HEK293T (cell line): ENCODE data around the gene TXNRD1.

Source experiments
- ARNT ChIP-seq: fragments of 450-650 bp; IDR thresholded peaks from 2 replicates; pipeline ENCODE4 v1.6.1; 2017; ENCODE audit warnings: mild to moderate bottlenecking
- BHLHE40 ChIP-seq: fragments of 450-650 bp; IDR thresholded peaks from 2 replicates; pipeline ENCODE4 v1.6.1; 2016; ENCODE audit warnings: mild to moderate bottlenecking, moderate library complexity, borderline replicate concordance
- FOXA1 ChIP-seq: fragments of 450-650 bp; IDR thresholded peaks from 2 replicates; pipeline ENCODE4 v1.6.1; 2016; ENCODE audit warnings: mild to moderate bottlenecking
- FOXK2 ChIP-seq: fragments of 450-650 bp; IDR thresholded peaks from 2 replicates; pipeline ENCODE4 v1.6.1; 2016; ENCODE audit warnings: mild to moderate bottlenecking
- SP1 ChIP-seq: fragments of 450-650 bp; IDR thresholded peaks from 2 replicates; pipeline ENCODE4 v1.6.1; 2017
- SUZ12 ChIP-seq: fragments of 450-650 bp; IDR thresholded peaks from 2 replicates; pipeline ENCODE4 v1.6.1; 2016; ENCODE audit warnings: mild to moderate bottlenecking

GRCh38 chr12:104257913-104258472, 42.4 kb downstream of the TXNRD1 start:
- TF ChIP-seq BHLHE40: no peak
- TF ChIP-seq SUZ12: no peak
- no peak for TF ChIP-seq FOXK2
- no peak for TF ChIP-seq SP1
- no peak for TF ChIP-seq FOXA1
- no peak for TF ChIP-seq ARNT
